CD14-positive monocyte (primary cell): ENCODE results near the gene PTPRD. TPM values are rescaled to one million over a fixed set of nuclear protein-coding genes. Genes with fewer than 3 reads are reported as not detected.

Experiments
- DNase-seq, 3 donors: peaks; one replicate each; pipeline ENCODE4 v3.0.0-alpha.2; 2011 to 2022
- H2AFZ ChIP-seq: 2 replicates; pipeline ENCODE4 v1.6.0; 2012; ENCODE audit warnings: mild to moderate bottlenecking, low read depth, low read length, inconsistent platforms; ENCODE audit not compliant: insufficient read depth, poor library complexity, severe bottlenecking
- H3K27ac ChIP-seq, 2 donors: 1 replicate in 1 of 2; 2 replicates in 1 of 2; pipeline ENCODE4 v1.5.1; 2012 to 2013; ENCODE audit warnings: low read length in 2 of 2, control low read depth in 1 of 2, inconsistent platforms in 1 of 2, low read depth in 1 of 2, mild to moderate bottlenecking in 1 of 2
- H3K27me3 ChIP-seq, 2 donors: one replicate each; pipeline versions ENCODE4 v1.6.0 to v1.6.1; 2011 to 2013; ENCODE audit warnings: low read length in 2 of 2; ENCODE audit not compliant: control insufficient read depth in 2 of 2, insufficient read depth in 2 of 2
- H3K36me3 ChIP-seq, 2 donors: replicated peaks in 1 of 2; 1 replicate in 1 of 2; 2 replicates in 1 of 2; pipeline versions ENCODE4 v1.5.1 to v1.6.1; 2012 to 2013; ENCODE audit warnings: low read length in 2 of 2, control low read depth in 1 of 2, inconsistent platforms in 1 of 2, mild to moderate bottlenecking in 1 of 2; ENCODE audit not compliant: insufficient read depth in 2 of 2, control insufficient read depth in 1 of 2
- H3K4me1 ChIP-seq, 2 donors: 1 replicate in 1 of 2; 2 replicates in 1 of 2; pipeline versions ENCODE4 v1.5.1 to v1.6.1; 2012 to 2013; ENCODE audit warnings: low read length in 2 of 2, control low read depth in 1 of 2, inconsistent platforms in 1 of 2, mild to moderate bottlenecking in 1 of 2, moderate library complexity in 1 of 2; ENCODE audit not compliant: insufficient read depth in 2 of 2, control insufficient read depth in 1 of 2
- H3K4me2 ChIP-seq: replicated peaks from 2 replicates; pipeline ENCODE3; 2012; ENCODE audit warnings: low read length, moderate library complexity, mild to moderate bottlenecking; ENCODE audit not compliant: poor library complexity, severe bottlenecking; ENCODE audit errors: extremely low read depth
- H3K4me3 ChIP-seq, 3 experiments: fragments of 200-600 bp in 1 of 3; sonication (generic) in 1 of 3; replicated peaks in 1 of 3; 1 replicate in 2 of 3; 2 replicates in 1 of 3; pipeline ENCODE4 v1.5.1; 2011 to 2013; ENCODE audit warnings: low read length in 3 of 3, mild to moderate bottlenecking in 3 of 3, control low read depth in 2 of 3, low read depth in 2 of 3, inconsistent platforms in 1 of 3, moderate library complexity in 1 of 3
- H3K79me2 ChIP-seq: 2 replicates; pipeline ENCODE4 v1.6.0; 2012; ENCODE audit warnings: mild to moderate bottlenecking, control low read depth, inconsistent platforms, low read length, moderate library complexity; ENCODE audit not compliant: insufficient read depth
- H3K9ac ChIP-seq: 2 replicates; pipeline ENCODE4 v1.6.0; 2017; ENCODE audit warnings: low read length, mild to moderate bottlenecking; ENCODE audit not compliant: insufficient read depth, poor library complexity, severe bottlenecking
- H3K9me3 ChIP-seq, 2 donors: replicated peaks in 1 of 2; 1 replicate in 1 of 2; 2 replicates in 1 of 2; pipeline versions ENCODE4 v1.5.1 to v1.6.1; 2012 to 2013; ENCODE audit warnings: low read length in 2 of 2, control low read depth in 1 of 2; ENCODE audit not compliant: control insufficient read depth in 1 of 2, insufficient read depth in 1 of 2
- H4K20me1 ChIP-seq: 2 replicates; pipeline ENCODE4 v1.6.0; 2012; ENCODE audit warnings: mild to moderate bottlenecking, low read length, control low read depth, moderate library complexity; ENCODE audit not compliant: insufficient read depth
- H3K27ac Mint-ChIP-seq, 7 donors: one replicate each; pipeline ENCODE4 v1.8.0; 2020; ENCODE audit warnings: mild to moderate bottlenecking in 7 of 7, mixed read lengths in 7 of 7, moderate library complexity in 6 of 7, inconsistent platforms in 2 of 7
- H3K27me3 Mint-ChIP-seq, 3 donors: one replicate each; pipeline ENCODE4 v1.8.0; 2021 to 2022; ENCODE audit warnings: low read depth in 3 of 3, mild to moderate bottlenecking in 3 of 3, mixed read lengths in 3 of 3, moderate library complexity in 3 of 3, inconsistent platforms in 1 of 3
- H3K36me3 Mint-ChIP-seq, 2 donors: one replicate each; pipeline ENCODE4 v1.8.0; 2020; ENCODE audit warnings: mixed read lengths in 2 of 2, inconsistent platforms in 1 of 2, mild to moderate bottlenecking in 1 of 2
- H3K4me1 Mint-ChIP-seq: one replicate; pipeline ENCODE4 v1.8.0; 2020; ENCODE audit warnings: mild to moderate bottlenecking, mixed read lengths
- H3K4me3 Mint-ChIP-seq, 2 donors: one replicate each; pipeline ENCODE4 v1.8.0; 2020; ENCODE audit warnings: mild to moderate bottlenecking in 2 of 2, mixed read lengths in 2 of 2, moderate library complexity in 1 of 2
- H3K9me3 Mint-ChIP-seq, 7 donors: one replicate each; pipeline ENCODE4 v1.8.0; 2020 to 2022; ENCODE audit warnings: mixed read lengths in 7 of 7, mild to moderate bottlenecking in 6 of 7, moderate library complexity in 6 of 7, inconsistent platforms in 2 of 7
- WGBS: methylation state at CpG from one replicate; pipeline ENCODE4 v1.1.5; 2013; ENCODE audit warnings: missing lambda C conversion rate; ENCODE audit not compliant: insufficient coverage; 5-methylcytosine and 5-hydroxymethylcytosine counted together
- intact Hi-C, 2 donors: fragments of 100-400 bp; cut with micrococcal nuclease; formaldehyde crosslinking; loops; one replicate each; pipeline versions ENCODE4 v1.15.0 to v1.15.1; 2023
- polyA plus RNA-seq, 3 donors: library from polyadenylated mRNA; depleted of rRNA in 1 of 3; unstranded in 2 of 3; stranded (reverse) in 1 of 3; fragments of 300-500 nt in 2 of 3; fragments of >200 nt in 1 of 3; fragmentation: Illumina TruSeq in 2 of 3; gene quantifications; 1 replicate in 2 of 3; 2 replicates in 1 of 3; pipeline ENCODE4 v1.2.3, GENCODE V29; 2012 to 2021
- TF ChIP-seq, protein P1 (sequence below): fragments of 200-600 bp; IDR thresholded peaks from one replicate; pipeline ENCODE4 v1.8.0; 2022; ENCODE audit warnings: antibody characterized with exemption, mild to moderate bottlenecking

PTPRD gene
- polyA plus RNA-seq, 3 donors, result not detected

DNA sequence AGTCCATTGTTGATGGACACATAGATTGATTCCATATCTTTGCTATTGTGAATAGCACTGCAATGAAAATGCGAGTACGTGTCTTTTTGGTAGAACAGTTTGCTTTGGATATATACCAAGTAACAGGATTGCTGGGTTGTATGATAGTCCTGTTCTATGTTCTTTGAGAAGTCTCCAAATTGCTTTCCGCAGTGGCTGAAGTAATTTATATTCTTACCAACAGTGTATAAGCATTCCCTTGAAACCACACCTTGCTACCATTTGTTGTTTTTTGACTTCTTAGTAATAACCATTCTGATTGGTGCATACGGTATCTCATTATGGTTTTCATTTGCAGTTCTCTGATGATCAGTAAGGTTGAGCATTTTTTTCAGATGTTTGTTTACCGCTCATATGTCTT lies 792.9 kb downstream of the PTPRD start:
- H3K79me2 ChIP-seq, result no peaks in the 10 kb centered on the region
- H3K4me3 ChIP-seq, result no peak overlapping the region
- H2AFZ ChIP-seq, result no peak overlapping the region
- intact Hi-C loops, result no loop called here
- no peaks in the 10 kb centered on the region for H4K20me1 ChIP-seq
- no peak for DNase-seq
- TF ChIP-seq, protein P1, sequence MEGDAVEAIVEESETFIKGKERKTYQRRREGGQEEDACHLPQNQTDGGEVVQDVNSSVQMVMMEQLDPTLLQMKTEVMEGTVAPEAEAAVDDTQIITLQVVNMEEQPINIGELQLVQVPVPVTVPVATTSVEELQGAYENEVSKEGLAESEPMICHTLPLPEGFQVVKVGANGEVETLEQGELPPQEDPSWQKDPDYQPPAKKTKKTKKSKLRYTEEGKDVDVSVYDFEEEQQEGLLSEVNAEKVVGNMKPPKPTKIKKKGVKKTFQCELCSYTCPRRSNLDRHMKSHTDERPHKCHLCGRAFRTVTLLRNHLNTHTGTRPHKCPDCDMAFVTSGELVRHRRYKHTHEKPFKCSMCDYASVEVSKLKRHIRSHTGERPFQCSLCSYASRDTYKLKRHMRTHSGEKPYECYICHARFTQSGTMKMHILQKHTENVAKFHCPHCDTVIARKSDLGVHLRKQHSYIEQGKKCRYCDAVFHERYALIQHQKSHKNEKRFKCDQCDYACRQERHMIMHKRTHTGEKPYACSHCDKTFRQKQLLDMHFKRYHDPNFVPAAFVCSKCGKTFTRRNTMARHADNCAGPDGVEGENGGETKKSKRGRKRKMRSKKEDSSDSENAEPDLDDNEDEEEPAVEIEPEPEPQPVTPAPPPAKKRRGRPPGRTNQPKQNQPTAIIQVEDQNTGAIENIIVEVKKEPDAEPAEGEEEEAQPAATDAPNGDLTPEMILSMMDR, result no peak
- H3K4me3 Mint-ChIP-seq, result no peak overlapping the region
- no peaks in the 10 kb centered on the region for H3K27me3 Mint-ChIP-seq
- H3K9me3 Mint-ChIP-seq, result peaks cover 0 to 11% (median 3%) of the 10 kb centered on the region in 7 donors
- H3K9ac ChIP-seq, result no peak overlapping the region
- no peaks in the 10 kb centered on the region for H3K36me3 Mint-ChIP-seq
- no peaks in the 10 kb centered on the region for H3K9me3 ChIP-seq
- H3K4me1 ChIP-seq, result no peaks in the 10 kb centered on the region
- no peak overlapping the region for H3K27ac ChIP-seq
- H3K27me3 ChIP-seq, result no peaks in the 10 kb centered on the region
- no peaks in the 10 kb centered on the region for H3K36me3 ChIP-seq
- H3K4me2 ChIP-seq, result no peak overlapping the region
- WGBS, result 50% methylated on average over 1 of the region's 5 CpGs
- no peaks in the 10 kb centered on the region for H3K4me1 Mint-ChIP-seq
- no peak overlapping the region for H3K27ac Mint-ChIP-seq

DNA sequence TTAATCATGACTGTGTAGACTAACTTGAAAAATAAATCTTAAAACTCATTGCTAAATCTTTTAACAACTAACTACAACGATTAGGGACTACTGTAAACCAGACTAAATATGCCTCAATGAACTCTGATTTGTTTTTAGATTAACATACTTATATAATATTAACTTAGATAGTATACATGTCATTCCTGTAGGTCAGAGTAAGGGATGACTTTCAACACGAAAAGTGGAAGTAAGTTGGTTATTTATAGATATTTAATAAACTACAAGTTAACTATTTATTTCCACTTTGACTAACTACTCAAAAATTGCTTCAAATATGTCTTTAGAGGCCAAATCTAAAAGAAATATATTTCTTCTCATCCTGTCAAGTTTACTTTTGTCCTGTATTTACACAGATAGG lies 795.6 kb downstream of the PTPRD start:
- DNase-seq, result no peak
- Mint-ChIP-seq H3K27me3 (peaks cover 0 to 4% (median 0%) of the 10 kb centered on the region in 3 donors), H3K27ac (no peak overlapping the region), H3K4me3 (no peak overlapping the region), H3K9me3 (peaks cover 0 to 11% (median 3%) of the 10 kb centered on the region in 7 donors), H3K4me1 (no peaks in the 10 kb centered on the region), H3K36me3 (no peaks in the 10 kb centered on the region)
- Histone ChIP-seq H3K36me3 (no peaks in the 10 kb centered on the region), H3K9ac (no peak overlapping the region), H3K4me3 (no peak overlapping the region), H3K4me1 (no peaks in the 10 kb centered on the region), H3K27me3 (no peaks in the 10 kb centered on the region), H3K79me2 (no peaks in the 10 kb centered on the region), H3K27ac (no peak overlapping the region), H2AFZ (no peak overlapping the region), H3K9me3 (no peaks in the 10 kb centered on the region), H3K4me2 (no peak overlapping the region), H4K20me1 (no peaks in the 10 kb centered on the region)
- no CpG with 5 or more reads among the region's 2 CpGs for WGBS
- intact Hi-C loops, result no loop called here
- TF ChIP-seq, protein P1, result no peak
